HCT116 (cell line): Measurements from ENCODE around the gene SMG6.

Experiments
- CEBPB ChIP-seq: IDR thresholded peaks from 2 replicates; pipeline ENCODE4 v1.6.1; 2012; ENCODE audit warnings: low read depth
- EZH2 ChIP-seq: fragments of 200-600 bp; sonication (generic); IDR thresholded peaks from 2 replicates; pipeline ENCODE4 v1.6.1; 2017; ENCODE audit warnings: antibody characterized with exemption, mixed run types
- POLR2AphosphoS5 ChIP-seq: IDR thresholded peaks from 2 replicates; pipeline ENCODE4 v1.6.1; 2011; ENCODE audit warnings: mild to moderate bottlenecking, low read depth, low read length, moderate library complexity
- SP1 ChIP-seq: IDR thresholded peaks from 2 replicates; pipeline ENCODE4 v1.6.1; 2012; ENCODE audit warnings: low read depth
- TF ChIP-seq, protein P1 (sequence below), 3 experiments: fragments of 200-600 bp in 1 of 3; sonication (generic) in 1 of 3; IDR thresholded peaks in 2 of 3; conservative IDR thresholded peaks in 1 of 3; 2 replicates each; pipeline ENCODE4 v1.5.1; 2012 to 2017; ENCODE audit warnings: low read depth in 2 of 3, low read length in 2 of 3, antibody characterized with exemption in 1 of 3, borderline replicate concordance in 1 of 3, control low read depth in 1 of 3, mild to moderate bottlenecking in 1 of 3, mixed read lengths in 1 of 3, mixed run types in 1 of 3, moderate library complexity in 1 of 3; ENCODE audit not compliant: insufficient read depth in 1 of 3

- TF ChIP-seq, protein P1, sequence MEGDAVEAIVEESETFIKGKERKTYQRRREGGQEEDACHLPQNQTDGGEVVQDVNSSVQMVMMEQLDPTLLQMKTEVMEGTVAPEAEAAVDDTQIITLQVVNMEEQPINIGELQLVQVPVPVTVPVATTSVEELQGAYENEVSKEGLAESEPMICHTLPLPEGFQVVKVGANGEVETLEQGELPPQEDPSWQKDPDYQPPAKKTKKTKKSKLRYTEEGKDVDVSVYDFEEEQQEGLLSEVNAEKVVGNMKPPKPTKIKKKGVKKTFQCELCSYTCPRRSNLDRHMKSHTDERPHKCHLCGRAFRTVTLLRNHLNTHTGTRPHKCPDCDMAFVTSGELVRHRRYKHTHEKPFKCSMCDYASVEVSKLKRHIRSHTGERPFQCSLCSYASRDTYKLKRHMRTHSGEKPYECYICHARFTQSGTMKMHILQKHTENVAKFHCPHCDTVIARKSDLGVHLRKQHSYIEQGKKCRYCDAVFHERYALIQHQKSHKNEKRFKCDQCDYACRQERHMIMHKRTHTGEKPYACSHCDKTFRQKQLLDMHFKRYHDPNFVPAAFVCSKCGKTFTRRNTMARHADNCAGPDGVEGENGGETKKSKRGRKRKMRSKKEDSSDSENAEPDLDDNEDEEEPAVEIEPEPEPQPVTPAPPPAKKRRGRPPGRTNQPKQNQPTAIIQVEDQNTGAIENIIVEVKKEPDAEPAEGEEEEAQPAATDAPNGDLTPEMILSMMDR (IDR thresholded peaks at IDR 0.05 in 2 of 3, conservative IDR thresholded peaks at IDR 0.05 in 1 of 3; ENCODE audit: borderline replicate concordance in 1 of 3, insufficient read depth in 1 of 3, low read depth in 2 of 3, low read length in 2 of 3): no peak
- TF ChIP-seq SP1 (no peak), EZH2 (no peak), POLR2AphosphoS5 (no peak), CEBPB (no peak)
Observed at GRCh38 chr17:2076087-2076984, 227.2 kb downstream of the SMG6 start.
